ENCODE results near the gene PBX3. TPM values are rescaled to one million over a fixed set of nuclear protein-coding genes. Genes with fewer than 3 reads are reported as not detected.
"Not testable (repeated sequence)": the region's sequence is repeated elsewhere in the genome, so short reads cannot be mapped to it uniquely, and the experiment has no call there.

Gene PBX3
- total RNA-seq, 1 donor from 2014 or later: 57.7 TPM

GRCh38 chr9:125778538-125779219 is 31.5 kb downstream of the PBX3 start:
- DNase-seq (ENCODE audit: low spot score): not testable (repeated sequence)

GRCh38 chr9:125779220-125779565 is 32.0 kb downstream of the PBX3 start:
- not testable (repeated sequence) for DNase-seq (ENCODE audit: low spot score)

GRCh38 chr9:125782718-125783117 is 35.5 kb downstream of the PBX3 start:
- no peak for DNase-seq (ENCODE audit: low spot score)

GRCh38 chr9:125784286-125785049 is 37.3 kb downstream of the PBX3 start:
- DNase-seq (ENCODE audit: low spot score): no peak

- DNase-seq (ENCODE audit: low spot score): no peak
Observed at GRCh38 chr9:125785248-125785751, 38.1 kb downstream of the PBX3 start.

GRCh38 chr9:125787715-125788114 is 40.5 kb downstream of the PBX3 start:
- DNase-seq (ENCODE audit: low spot score): no peak

GRCh38 chr9:125789196-125789595 is 42.0 kb downstream of the PBX3 start:
- DNase-seq (ENCODE audit: low spot score): no peak

GRCh38 chr9:125794708-125795107 is 47.5 kb downstream of the PBX3 start:
- DNase-seq (ENCODE audit: low spot score): no peak

- DNase-seq (ENCODE audit: low spot score): no peak
Observed at GRCh38 chr9:125795970-125796596, 48.9 kb downstream of the PBX3 start.

GRCh38 chr9:125797930-125798329 is 50.8 kb downstream of the PBX3 start:
- DNase-seq (ENCODE audit: low spot score): no peak

GRCh38 chr9:125803526-125803925 is 56.4 kb downstream of the PBX3 start:
- no peak for DNase-seq (ENCODE audit: low spot score)

GRCh38 chr9:125805057-125805456 is 57.9 kb downstream of the PBX3 start:
- peak; percentile 29 for DNase-seq (ENCODE audit: low spot score)

- DNase-seq (ENCODE audit: low spot score): no peak
Observed at GRCh38 chr9:125805586-125805985, 58.4 kb downstream of the PBX3 start.

- DNase-seq (ENCODE audit: low spot score): no peak
Observed at GRCh38 chr9:125807079-125807478, 59.9 kb downstream of the PBX3 start.

GRCh38 chr9:125810161-125810560 is 63.0 kb downstream of the PBX3 start:
- no peak for DNase-seq (ENCODE audit: low spot score)

GRCh38 chr9:125811002-125811401 is 63.8 kb downstream of the PBX3 start:
- no peak for DNase-seq (ENCODE audit: low spot score)

- DNase-seq (ENCODE audit: low spot score): no peak
Observed at GRCh38 chr9:125812403-125812802, 65.2 kb downstream of the PBX3 start.

GRCh38 chr9:125815568-125815967 is 68.4 kb downstream of the PBX3 start:
- no peak for DNase-seq (ENCODE audit: low spot score)

- DNase-seq (ENCODE audit: low spot score): no peak
Observed at GRCh38 chr9:125816321-125816720, 69.1 kb downstream of the PBX3 start.

GRCh38 chr9:125820100-125820804 is 73.1 kb downstream of the PBX3 start:
- no peak for DNase-seq (ENCODE audit: low spot score)

GRCh38 chr9:125821078-125821477 is 73.9 kb downstream of the PBX3 start:
- DNase-seq (ENCODE audit: low spot score): no peak

GRCh38 chr9:125822160-125822559 is 75.0 kb downstream of the PBX3 start:
- no peak for DNase-seq (ENCODE audit: low spot score)

Measured in mucosa of gallbladder (tissue), 1 donor.